ENCODE results near the gene MYOCOS.
"Not testable (repeated sequence)": the region's sequence is repeated elsewhere in the genome, so short reads cannot be mapped to it uniquely, and the experiment has no call there.

Gene MYOCOS

DNA sequence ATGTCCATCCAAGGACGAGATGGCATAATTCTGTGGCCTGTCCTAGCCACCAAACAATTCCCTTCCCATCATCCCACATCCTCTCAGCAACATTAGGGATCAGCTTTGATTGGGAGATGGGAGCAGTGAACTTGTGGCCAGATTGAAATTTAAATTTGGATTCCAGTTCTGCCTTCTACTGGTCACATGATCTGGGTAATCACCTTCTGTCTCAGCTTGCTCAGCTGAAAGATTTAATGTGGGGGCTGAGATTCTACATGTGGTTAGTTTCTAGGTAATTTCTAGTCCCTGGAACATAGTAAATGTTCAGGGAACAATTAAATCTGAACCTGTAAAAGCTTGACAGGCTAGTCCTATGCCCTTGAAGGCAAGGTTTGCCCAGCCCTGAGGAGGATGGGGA is 3.2 kb downstream of the MYOCOS start:
- no peak for DNase-seq (ENCODE audit: low spot score)

DNA sequence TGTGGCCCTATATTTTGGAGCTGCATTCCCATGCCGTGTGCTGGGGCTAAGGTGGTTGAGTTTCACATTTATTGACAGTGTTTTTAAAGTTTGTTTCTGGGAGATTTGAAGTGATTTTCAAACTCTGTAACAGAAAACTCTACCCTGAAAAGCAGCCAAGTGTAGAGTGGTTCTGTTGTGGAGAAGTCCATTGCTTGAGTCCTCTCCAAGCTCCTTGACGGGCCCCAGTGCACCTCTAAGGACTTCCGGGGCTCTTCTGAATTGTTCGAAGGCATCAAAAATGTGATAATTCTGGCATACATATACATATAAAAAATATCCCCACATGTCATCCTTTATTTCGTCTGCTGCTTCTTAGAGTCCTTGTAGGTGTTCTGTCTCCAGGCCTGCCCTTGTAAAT is 5.0 kb downstream of the MYOCOS start:
- DNase-seq (ENCODE audit: low spot score), result no peak

- no peak for DNase-seq (ENCODE audit: low spot score)
Observed at GRCh38 chr1:171628225-171628624, 6.2 kb downstream of the MYOCOS start.

- no peak for DNase-seq (ENCODE audit: low spot score)
Observed at GRCh38 chr1:171635661-171636060, 13.6 kb downstream of the MYOCOS start.

DNA sequence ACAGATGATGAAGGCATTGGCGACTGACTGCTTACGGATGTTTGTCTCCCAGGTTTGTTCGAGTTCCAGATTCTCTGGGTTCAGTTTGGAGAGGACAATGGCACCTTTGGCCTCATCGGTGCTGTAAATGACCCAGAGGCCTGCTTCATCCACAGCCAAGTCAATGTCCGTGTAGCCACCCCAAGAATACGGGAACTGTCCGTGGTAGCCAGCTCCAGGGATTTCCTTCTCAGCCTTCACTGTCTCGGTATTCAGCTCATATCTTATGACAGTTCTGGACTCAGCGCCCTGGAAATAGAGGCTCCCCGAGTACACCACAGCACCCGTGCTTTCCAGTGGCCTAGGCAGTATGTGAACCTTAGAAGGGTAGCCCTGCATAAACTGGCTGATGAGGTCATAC is 14.1 kb downstream of the MYOCOS start:
- no peak for DNase-seq (ENCODE audit: low spot score)

GRCh38 chr1:171637928-171638576 is 16.0 kb downstream of the MYOCOS start:
- DNase-seq (ENCODE audit: low spot score), result no peak

- DNase-seq (ENCODE audit: low spot score), result no peak
Observed at GRCh38 chr1:171640225-171640624, 18.2 kb downstream of the MYOCOS start.

GRCh38 chr1:171641076-171641864 is 19.2 kb downstream of the MYOCOS start:
- no peak for DNase-seq (ENCODE audit: low spot score)

- DNase-seq (ENCODE audit: low spot score), result no peak
Observed at GRCh38 chr1:171642197-171642596, 20.2 kb downstream of the MYOCOS start.

- no peak for DNase-seq (ENCODE audit: low spot score)
Observed at GRCh38 chr1:171643156-171643555, 21.1 kb downstream of the MYOCOS start.

DNA sequence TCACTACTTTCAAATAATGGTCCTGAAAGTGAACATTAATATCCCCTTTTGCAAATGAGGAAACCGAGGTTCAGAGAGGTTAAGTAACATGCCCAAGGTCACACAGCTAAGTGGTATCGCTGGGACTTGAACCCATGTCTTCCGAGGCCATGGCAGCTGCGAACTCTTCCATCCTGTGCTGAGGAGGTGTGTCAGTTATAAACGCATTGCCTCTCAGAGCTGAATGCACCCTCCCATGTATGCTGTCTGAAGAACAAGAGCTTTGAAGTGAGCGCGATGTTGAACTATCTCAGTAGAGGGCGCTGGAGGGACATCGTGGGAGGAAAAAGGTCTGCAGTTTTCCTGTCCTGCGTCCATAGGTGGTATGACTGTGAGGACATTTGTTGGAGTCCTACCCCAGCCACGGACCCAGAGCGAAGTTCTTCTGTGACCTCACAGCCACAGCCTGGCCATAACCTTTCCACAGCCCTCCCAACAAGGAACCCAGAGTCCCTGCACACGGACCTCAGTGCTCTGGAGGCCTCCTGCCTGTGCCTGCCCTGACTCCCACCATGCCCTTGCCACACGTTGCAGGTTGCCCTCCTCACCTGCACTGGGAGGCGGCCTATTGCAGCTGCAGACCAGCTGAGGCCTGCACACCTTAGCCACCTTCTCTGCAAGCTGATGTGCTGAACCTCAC is 22.9 kb downstream of the MYOCOS start:
- DNase-seq (ENCODE audit: low spot score), result peak; percentile 69

GRCh38 chr1:171645553-171646248 is 23.7 kb downstream of the MYOCOS start:
- DNase-seq (ENCODE audit: low spot score), result no peak

DNA sequence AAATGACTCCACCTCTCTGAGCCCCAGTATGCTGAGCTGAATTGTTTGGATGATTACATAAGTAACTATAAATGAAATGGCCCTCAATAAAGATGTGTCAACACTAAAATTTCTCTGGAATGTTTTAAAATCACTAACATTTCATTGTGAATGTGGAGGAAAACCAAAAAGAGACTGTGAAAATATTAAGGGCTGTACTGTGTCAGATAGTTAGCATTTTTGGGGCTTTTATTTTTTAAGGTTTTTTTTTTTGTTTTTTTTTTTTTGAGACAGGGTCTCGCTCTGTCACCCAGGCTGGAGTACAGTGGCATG is 24.2 kb downstream of the MYOCOS start:
- no peak for DNase-seq (ENCODE audit: low spot score)

- DNase-seq (ENCODE audit: low spot score), result no peak
Observed at GRCh38 chr1:171652234-171652822, 30.3 kb downstream of the MYOCOS start, which contains the start of gene MYOC. TSS of gene MYOC (minus strand) at chr1:171652688. CDS start at chr1:171652611, 77 bp downstream.

GRCh38 chr1:171653796-171654195 is 31.8 kb downstream of the MYOCOS start:
- no peak for DNase-seq (ENCODE audit: low spot score)

DNA sequence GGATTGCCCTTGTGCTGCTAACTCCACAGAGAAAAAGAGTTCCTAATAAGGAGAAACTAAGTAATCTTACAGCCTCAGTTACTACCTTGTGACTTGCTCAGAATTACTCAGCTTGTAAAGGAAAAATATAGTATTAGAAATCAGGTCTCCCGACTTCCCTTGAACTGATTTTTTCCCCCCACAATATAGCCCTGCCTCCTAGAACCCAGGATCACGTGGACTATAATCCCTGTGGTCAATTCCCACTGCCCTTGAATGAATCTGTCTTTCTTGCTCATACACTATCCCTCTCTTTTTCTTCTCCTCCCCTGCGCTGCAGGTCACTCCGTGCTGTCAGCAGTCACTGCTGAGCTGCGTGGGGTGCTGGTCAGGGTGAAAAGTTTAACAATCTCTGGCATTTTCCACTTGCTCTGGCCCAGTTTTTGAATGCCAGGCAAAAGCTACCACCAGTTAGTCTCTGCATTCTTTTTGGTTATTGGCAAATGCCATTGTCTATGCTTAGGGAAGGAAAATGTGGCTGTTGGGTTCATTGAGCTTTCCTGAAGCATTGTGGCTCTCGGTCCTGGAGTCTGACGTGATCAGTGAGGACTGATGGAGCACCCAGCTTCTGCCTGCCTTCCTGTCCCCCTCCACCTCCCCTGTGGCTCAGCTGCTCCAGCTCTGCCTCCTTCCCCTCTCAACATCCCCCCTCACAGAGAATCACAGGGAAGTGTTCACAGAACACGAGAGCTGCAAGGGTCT is 32.3 kb downstream of the MYOCOS start:
- DNase-seq (ENCODE audit: low spot score), result no peak

DNA sequence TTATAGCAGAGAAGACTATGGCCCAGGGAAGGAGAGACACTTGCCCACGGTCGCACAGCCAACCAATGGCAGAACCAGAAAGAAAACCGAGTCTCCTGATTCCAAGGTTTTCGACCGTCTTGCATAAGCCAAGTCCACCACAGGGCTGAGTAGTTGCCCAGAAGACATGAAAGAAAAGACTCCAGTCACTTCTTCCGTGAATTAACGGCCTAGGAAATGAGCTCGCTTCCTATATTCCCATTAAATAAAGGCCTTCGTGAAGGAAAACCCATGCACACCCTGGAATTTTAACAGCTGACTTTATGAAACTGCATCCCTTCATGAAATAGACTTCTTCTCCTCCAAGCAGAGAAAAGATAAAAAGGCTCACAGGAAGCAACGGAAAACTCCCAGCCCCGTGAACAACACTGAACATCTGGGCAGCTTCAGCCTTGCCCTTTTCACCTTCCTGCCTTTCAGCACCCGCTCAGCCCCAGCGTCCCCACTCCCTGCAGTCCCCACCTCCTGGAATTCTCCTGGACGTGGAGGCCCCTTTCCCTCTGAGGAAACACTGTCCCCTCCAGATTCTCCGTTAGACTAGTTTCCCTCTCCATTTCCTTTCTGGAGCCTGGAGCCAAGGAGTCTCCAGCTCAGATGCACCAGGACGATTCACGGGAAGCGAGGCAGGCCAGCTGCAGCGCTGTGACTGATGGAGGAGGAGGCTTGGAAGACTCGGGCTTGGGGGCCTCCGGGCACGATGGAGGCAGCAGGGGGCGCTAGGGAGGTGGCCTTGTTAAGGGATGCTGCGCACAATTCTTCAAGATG is 33.1 kb downstream of the MYOCOS start:
- DNase-seq (ENCODE audit: low spot score), result peak; percentile 57

- no peak for DNase-seq (ENCODE audit: low spot score)
Observed at GRCh38 chr1:171655746-171656116, 33.7 kb downstream of the MYOCOS start.

GRCh38 chr1:171656206-171656605 is 34.2 kb downstream of the MYOCOS start:
- DNase-seq (ENCODE audit: low spot score), result not testable (repeated sequence)

DNA sequence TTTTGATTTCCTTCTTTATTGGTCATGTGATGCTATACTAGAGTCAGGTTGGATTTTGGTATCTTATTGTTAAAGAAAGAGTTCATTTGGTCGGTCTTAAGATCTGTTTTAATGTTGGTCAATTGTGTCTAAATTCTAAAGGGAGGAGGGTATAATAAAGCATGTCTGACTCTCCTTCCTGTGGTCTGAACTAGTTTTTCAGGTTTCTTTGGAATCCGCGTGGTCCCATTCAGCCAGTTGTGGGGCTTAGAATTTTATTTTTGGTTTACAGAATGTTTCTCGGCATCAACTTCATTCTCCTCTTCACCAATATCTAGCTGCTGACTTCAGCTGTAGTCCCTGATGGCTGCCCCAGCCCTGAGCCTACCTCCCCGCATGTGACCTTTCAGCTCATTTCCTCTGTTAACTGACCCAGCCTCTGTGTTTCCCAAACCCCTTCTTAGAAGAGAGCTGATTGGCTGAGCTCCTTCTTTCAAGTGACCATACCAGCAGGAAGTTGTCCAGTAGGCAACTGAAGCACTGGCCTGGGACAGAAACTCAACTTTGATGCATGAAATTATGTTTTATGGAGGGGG is 39.1 kb downstream of the MYOCOS start:
- no peak for DNase-seq (ENCODE audit: low spot score)

Measured in hematopoietic multipotent progenitor cell treated with erythropoietin and hydrocortisone succinate and interleukin-3 and kit ligand, for 17 days (in vitro differentiated cells).